ENCODE results near the gene SPOCD1.
"Not testable (repeated sequence)": the region's sequence is repeated elsewhere in the genome, so short reads cannot be mapped to it uniquely, and the experiment has no call there.

The SPOCD1 gene

GRCh38 chr1:31830065-31830464 lies 14.2 kb upstream of the SPOCD1 start:
- TF ChIP-seq ZFX (IDR thresholded peaks at IDR 0.05; ENCODE audit: borderline replicate concordance) (no peak), CTCF (IDR thresholded peaks at IDR 0.05) (no peak)

GRCh38 chr1:31828926-31829690 lies 13.3 kb upstream of the SPOCD1 start:
- H3K27ac ChIP-seq: no peak overlapping the region

More at GRCh38 chr1:31830065-31830464, 14.2 kb upstream of the SPOCD1 start:
- H3K27ac ChIP-seq: no peak overlapping the region

GRCh38 chr1:31828341-31828740 lies 12.5 kb upstream of the SPOCD1 start:
- TF ChIP-seq CTCF (IDR thresholded peaks at IDR 0.05): no peak
- TF ChIP-seq ZFX (IDR thresholded peaks at IDR 0.05; ENCODE audit: borderline replicate concordance): no peak
- no peak overlapping the region for H3K27ac ChIP-seq

More at GRCh38 chr1:31828926-31829690, 13.3 kb upstream of the SPOCD1 start:
- TF ChIP-seq CTCF (IDR thresholded peaks at IDR 0.05) (no peak), ZFX (IDR thresholded peaks at IDR 0.05; ENCODE audit: borderline replicate concordance) (no peak)

GRCh38 chr1:31823780-31824179 lies 8.0 kb upstream of the SPOCD1 start:
- H3K27ac ChIP-seq: no peak overlapping the region
- TF ChIP-seq ZFX (IDR thresholded peaks at IDR 0.05; ENCODE audit: borderline replicate concordance) (no peak), CTCF (IDR thresholded peaks at IDR 0.05) (no peak)

- TF ChIP-seq ZFX (IDR thresholded peaks at IDR 0.05; ENCODE audit: borderline replicate concordance) (no peak), CTCF (IDR thresholded peaks at IDR 0.05) (no peak)
These were observed 6.9 kb upstream of the SPOCD1 start for GRCh38 chr1:31822766-31823165.

GRCh38 chr1:31820196-31820595 lies 4.4 kb upstream of the SPOCD1 start:
- H3K27ac ChIP-seq: not testable (repeated sequence)

More at GRCh38 chr1:31822766-31823165, 6.9 kb upstream of the SPOCD1 start:
- no peak overlapping the region for H3K27ac ChIP-seq

- H3K27ac ChIP-seq: no peak overlapping the region
- TF ChIP-seq CTCF (IDR thresholded peaks at IDR 0.05): no peak
- no peak for TF ChIP-seq ZFX (IDR thresholded peaks at IDR 0.05; ENCODE audit: borderline replicate concordance)
These were observed 2.4 kb upstream of the SPOCD1 start for GRCh38 chr1:31818206-31818605.

GRCh38 chr1:31816947-31817346 lies 1.1 kb upstream of the SPOCD1 start:
- H3K27ac ChIP-seq: not testable (repeated sequence)

GRCh38 chr1:31816501-31816900 lies 679 bp upstream of the SPOCD1 start:
- not testable (repeated sequence) for H3K27ac ChIP-seq
